Activated CD8-positive, alpha-beta memory T cell treated with anti-CD3 and anti-CD28 coated beads for 36 hours (primary cell): ENCODE results near the gene NFIA. TPM values are rescaled to one million over a fixed set of nuclear protein-coding genes. Genes with fewer than 3 reads are reported as not detected.

ENCODE experiments used
- CTCF ChIA-PET: fragments of 350-600 bp; sonication (Branson Sonifier 250); formaldehyde crosslinking; loops from one replicate; lab custom pipeline; 2021; ENCODE audit warnings: antibody characterized with exemption; lab: Charles Lee
- POLR2A ChIA-PET: fragments of 350-600 bp; sonication (Branson Sonifier 250); formaldehyde crosslinking; loops from one replicate; lab custom pipeline; 2021; ENCODE audit warnings: antibody characterized with exemption; lab: Charles Lee
- total RNA-seq, 2 experiments: library from RNA; stranded (reverse); gene quantifications; one replicate each; pipeline ENCODE4 v1.2.3, GENCODE V29; 2021

NFIA gene
- total RNA-seq, 2 experiments from 2014 or later, result 3.6 to 4.8 TPM

GRCh38 chr1:61090546-61091202, 8.3 kb downstream of the NFIA start:
- ChIA-PET CTCF (no interaction called here), POLR2A (no interaction called here)

GRCh38 chr1:61091455-61091854, 9.1 kb downstream of the NFIA start:
- CTCF ChIA-PET, result no interaction called here
- POLR2A ChIA-PET, result no interaction called here

- POLR2A ChIA-PET, result no interaction called here
- CTCF ChIA-PET, result no interaction called here
Measured at GRCh38 chr1:61092642-61093041, 10.3 kb downstream of the NFIA start.

DNA sequence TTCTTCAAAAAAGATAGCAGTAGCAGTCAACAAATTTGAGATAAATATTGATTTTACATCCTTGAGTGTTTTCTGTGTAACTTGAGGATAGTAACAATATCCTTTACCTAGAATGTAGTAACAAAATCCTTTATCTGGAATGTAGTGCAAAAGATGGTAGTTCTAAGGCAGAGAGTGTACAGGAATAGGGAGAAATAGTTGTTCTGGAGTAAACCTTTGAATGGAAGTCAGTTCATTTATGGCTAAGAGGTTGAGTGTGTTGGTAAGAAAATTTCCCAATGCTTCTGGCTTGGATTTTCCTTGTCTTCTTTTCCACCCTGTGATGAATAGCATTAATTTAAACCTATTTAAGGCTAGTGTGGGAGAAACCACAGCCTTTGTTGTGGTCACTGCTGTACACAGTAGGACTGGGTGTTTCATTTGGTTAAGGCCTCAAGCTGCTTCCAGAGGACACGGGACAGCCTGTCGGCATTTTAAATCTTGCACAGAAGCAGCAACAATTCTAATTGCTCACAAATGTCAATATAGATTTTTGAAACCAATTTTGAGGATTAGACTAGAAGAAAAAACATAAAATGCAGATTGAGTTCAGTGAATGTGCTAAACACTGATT, 11.3 kb downstream of the NFIA start:
- ChIA-PET POLR2A (no interaction called here), CTCF (interaction anchor here (1.4 kb wide), 1 partner anchor 29 kb away, joined by 3 read pairs; no protein-coding TSS in a partner anchor)

DNA sequence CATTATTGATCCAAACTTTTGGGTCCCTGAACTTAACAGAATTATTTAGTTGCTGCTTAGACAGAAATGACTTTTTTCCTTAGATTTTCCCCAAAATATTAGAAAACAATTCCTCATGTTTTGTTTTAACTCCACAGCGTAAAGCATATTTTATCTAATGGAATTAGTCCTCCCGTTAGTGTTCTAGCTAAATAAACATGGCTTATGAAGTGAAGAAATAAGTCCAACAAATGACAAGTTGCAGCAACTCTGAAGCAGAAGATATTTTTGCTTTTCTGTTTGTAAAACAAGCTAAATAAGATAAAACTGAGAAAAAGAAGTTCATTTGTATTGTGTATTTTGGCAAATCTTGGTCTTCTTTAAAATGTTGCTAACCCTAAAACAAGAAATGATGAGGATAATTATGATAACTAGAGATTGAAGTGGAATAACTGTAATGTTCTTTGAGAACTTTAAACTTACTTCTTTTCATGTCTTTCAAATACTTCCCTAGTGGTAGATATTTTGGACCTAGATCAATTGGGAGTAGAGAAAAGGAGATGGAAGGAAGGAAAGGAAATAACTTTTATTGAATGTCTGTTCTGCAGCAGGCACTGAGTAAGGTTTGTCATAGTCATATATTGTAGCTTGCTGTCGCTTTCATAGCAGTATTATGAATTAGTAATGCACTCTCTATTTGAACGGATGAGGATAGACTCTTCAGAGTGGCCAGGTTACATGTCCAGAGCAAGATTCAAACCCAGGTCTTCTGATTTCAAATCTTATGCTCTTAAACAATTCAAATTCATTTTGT, 12.5 kb downstream of the NFIA start:
- CTCF ChIA-PET, result interaction anchor here (1.4 kb wide), 1 partner anchor 28 kb away, joined by 3 read pairs; no protein-coding TSS in a partner anchor

GRCh38 chr1:61095470-61095812, 13.1 kb downstream of the NFIA start:
- POLR2A ChIA-PET, result no interaction called here
- CTCF ChIA-PET, result no interaction called here

More for the DNA sequence above, 12.5 kb downstream of the NFIA start:
- POLR2A ChIA-PET, result interaction anchor here (0.7 kb wide), 1 partner anchor 51 kb away, joined by 4 read pairs; no protein-coding TSS in a partner anchor

DNA sequence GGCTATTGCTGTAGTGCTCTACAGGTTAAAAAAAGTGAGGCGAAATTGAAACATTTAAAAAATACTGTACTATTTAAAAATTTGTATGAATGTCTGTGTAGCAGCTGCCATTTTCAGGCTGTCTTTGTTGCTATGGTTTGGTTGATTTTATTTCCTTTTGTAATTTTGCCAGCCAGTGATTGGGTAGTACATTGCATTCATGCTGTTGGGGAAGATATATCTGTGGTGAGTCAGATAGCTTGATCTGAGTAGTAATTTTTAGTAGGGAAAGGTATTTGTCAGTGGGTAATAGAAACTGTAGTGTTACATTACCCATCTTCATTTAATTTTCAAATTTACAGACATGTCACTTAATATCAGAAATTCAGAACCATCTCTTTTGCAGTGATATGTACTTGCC, 15.0 kb downstream of the NFIA start:
- CTCF ChIA-PET, result no interaction called here
- POLR2A ChIA-PET, result no interaction called here

- CTCF ChIA-PET, result no interaction called here
- POLR2A ChIA-PET, result no interaction called here
Measured at GRCh38 chr1:61097722-61098121, 15.4 kb downstream of the NFIA start.

DNA sequence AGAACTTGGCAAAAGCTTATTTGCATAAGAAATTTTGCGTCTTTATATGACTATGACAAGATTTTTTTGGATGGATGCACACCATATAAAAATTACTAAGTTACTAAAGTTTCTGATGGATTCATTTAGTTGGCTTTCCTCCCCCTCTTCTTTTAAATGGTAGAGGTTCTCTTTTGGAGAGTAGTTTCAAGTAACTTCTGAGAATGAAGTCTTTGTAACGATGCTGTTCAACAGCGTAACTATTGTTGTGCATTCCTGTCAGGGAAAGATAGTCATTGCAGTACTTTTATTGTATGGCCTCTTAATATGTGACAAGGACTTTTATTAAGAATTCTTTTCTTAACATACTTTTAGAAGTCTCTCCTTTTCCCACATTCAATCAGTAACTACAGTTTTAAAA, 16.0 kb downstream of the NFIA start:
- POLR2A ChIA-PET, result no interaction called here
- CTCF ChIA-PET, result no interaction called here

GRCh38 chr1:61098906-61099437, 16.6 kb downstream of the NFIA start:
- CTCF ChIA-PET, result interaction anchor here (0.8 kb wide), 1 partner anchor 13 kb away, joined by 3 read pairs; no protein-coding TSS in a partner anchor
- POLR2A ChIA-PET, result no interaction called here

DNA sequence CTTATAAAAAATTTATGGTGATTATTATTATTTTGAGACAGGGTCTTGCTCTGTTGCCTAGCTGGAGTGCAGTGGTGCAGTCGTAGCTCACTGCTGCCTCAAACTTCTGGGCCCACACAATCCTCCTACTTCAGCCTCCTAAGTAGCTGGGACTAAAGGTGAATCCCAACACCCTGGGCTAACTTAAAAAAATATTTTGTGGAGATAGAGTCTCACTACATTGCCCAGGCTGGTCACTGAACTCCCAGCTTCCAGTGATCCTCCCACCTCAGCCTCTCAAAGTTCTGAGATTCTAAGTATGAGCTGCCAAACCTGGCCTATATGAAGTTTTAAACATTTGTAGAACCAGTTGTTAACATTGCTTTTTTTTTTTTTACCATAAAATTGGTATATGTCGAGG, 18.2 kb downstream of the NFIA start:
- ChIA-PET POLR2A (no interaction called here), CTCF (no interaction called here)

DNA sequence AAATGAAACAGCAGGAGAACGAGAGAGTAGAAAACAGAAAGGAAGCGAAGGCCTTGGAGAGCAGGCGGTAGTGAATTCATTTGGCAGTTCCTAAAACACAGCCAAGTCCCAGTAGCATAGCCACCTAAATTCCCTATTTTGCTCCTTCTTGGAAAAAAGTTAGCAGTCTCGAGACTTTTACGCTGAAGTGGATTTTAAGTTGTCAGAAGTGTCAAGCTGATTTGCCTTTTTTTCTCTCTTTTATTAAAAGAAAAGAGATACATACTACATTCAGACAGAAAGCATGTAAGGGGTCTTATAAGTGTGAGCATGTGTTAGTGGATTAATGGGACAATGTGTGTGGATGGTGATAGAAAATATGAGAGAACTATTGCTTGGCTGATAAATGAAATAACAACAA, 19.2 kb downstream of the NFIA start:
- ChIA-PET CTCF (no interaction called here), POLR2A (no interaction called here)

DNA sequence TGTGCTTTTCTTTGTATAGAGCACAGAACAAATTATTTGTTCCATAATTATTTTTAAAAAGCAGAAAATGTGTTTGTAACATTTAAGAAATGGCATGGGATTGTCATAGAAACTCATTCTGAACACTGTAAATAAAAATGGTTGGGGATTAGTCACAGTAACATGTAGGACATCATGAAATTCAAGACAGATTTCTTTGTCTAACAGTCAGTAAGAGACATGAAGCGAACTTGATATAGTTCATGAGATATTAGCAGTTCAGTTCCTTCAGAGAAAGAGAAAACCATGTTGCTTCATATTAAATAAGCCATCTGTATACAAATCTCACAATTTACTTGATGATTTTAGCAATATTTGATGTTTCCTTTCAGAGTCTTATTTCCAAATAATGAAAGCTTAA, 19.7 kb downstream of the NFIA start:
- POLR2A ChIA-PET, result no interaction called here

GRCh38 chr1:61102621-61103020, 20.3 kb downstream of the NFIA start:
- POLR2A ChIA-PET, result no interaction called here
- CTCF ChIA-PET, result no interaction called here

More for the DNA sequence above, 19.7 kb downstream of the NFIA start:
- CTCF ChIA-PET, result no interaction called here

GRCh38 chr1:61104220-61104671, 21.9 kb downstream of the NFIA start:
- CTCF ChIA-PET, result no interaction called here

GRCh38 chr1:61107638-61108037, 25.3 kb downstream of the NFIA start:
- ChIA-PET POLR2A (no interaction called here), CTCF (no interaction called here)

More at GRCh38 chr1:61104220-61104671, 21.9 kb downstream of the NFIA start:
- POLR2A ChIA-PET, result no interaction called here

DNA sequence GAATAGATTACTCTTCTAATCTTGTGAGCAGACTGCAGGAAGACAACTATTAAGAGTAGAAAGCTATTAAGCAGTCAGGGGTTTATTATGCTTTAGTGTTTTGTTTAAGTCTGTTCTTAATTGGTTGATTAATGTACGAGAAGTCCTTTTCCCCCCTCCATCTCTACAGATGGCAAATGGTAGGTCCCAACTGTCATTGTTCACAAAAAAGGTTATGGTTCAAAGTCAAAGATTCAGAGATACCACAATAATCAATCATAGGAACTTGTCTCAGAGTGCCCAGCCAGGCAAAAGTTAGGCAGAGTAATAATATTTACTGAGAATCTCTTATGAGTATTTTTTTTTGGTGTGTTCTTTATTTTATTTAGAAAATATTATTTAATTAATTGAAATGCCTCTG, 26.8 kb downstream of the NFIA start:
- CTCF ChIA-PET, result no interaction called here
- POLR2A ChIA-PET, result no interaction called here

GRCh38 chr1:61109910-61110309, 27.5 kb downstream of the NFIA start:
- ChIA-PET POLR2A (no interaction called here), CTCF (no interaction called here)

DNA sequence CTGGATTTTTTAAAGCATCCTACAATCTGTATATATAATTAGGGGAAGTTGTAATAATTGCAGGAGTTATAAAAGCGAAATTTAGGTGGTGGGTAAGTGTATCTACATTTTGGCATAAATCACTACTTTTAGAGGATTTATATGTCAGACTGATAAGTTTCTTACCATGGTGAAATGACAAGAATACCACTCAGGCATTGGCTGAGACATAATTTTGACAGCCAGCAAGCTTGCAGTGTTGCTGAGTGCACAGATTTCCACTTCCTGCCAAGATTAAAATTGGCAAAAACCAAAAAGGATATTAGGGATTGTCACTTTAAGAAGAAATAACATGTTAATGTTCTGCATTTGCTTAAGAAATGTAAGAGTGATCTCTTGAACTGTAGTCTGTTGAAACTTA, 28.2 kb downstream of the NFIA start:
- POLR2A ChIA-PET, result no interaction called here
- CTCF ChIA-PET, result no interaction called here
